Small intestine (tissue), 7 donors: ENCODE results near the gene USP2. TPM values are rescaled to one million over a fixed set of nuclear protein-coding genes. Genes with fewer than 3 reads are reported as not detected.

Source experiments
- DNase-seq, 2 donors: peaks; one replicate each; pipeline versions ENCODE4 v3.0.0 to v3.0.0-alpha.2; 2013
- FAIRE-seq: peaks from 2 replicates; lab custom pipeline; 2012; peaks lifted over from hg19 to GRCh38; lab: Jason Lieb, UNC
- H3K27ac ChIP-seq, 3 donors: one replicate each; pipeline ENCODE4 v1.5.1; 2013; ENCODE audit warnings: low read length in 2 of 3, mild to moderate bottlenecking in 2 of 3, control low read depth in 1 of 3, inconsistent platforms in 1 of 3, low read depth in 1 of 3, moderate library complexity in 1 of 3
- H3K27me3 ChIP-seq, 3 donors: one replicate each; pipeline ENCODE4 v1.6.1; 2013; ENCODE audit warnings: low read length in 3 of 3, inconsistent platforms in 1 of 3; ENCODE audit not compliant: control insufficient read depth in 3 of 3, insufficient read depth in 3 of 3
- H3K36me3 ChIP-seq, 3 donors: one replicate each; pipeline ENCODE4 v1.6.1; 2013; ENCODE audit warnings: low read length in 3 of 3, inconsistent platforms in 1 of 3, low read depth in 1 of 3, mild to moderate bottlenecking in 1 of 3, moderate library complexity in 1 of 3; ENCODE audit not compliant: control insufficient read depth in 3 of 3, insufficient read depth in 2 of 3
- H3K4me1 ChIP-seq, 3 donors: one replicate each; pipeline ENCODE4 v1.6.1; 2013; ENCODE audit warnings: low read length in 2 of 3, inconsistent platforms in 1 of 3, low read depth in 1 of 3, mild to moderate bottlenecking in 1 of 3, moderate library complexity in 1 of 3; ENCODE audit not compliant: control insufficient read depth in 3 of 3, insufficient read depth in 2 of 3
- H3K4me3 ChIP-seq, 3 donors: one replicate each; pipeline ENCODE4 v1.5.1; 2013; ENCODE audit warnings: low read length in 3 of 3, control low read depth in 1 of 3, inconsistent platforms in 1 of 3, low read depth in 1 of 3, mild to moderate bottlenecking in 1 of 3, moderate library complexity in 1 of 3
- H3K9me3 ChIP-seq, 2 donors: one replicate each; pipeline ENCODE4 v1.6.1; 2013; ENCODE audit warnings: low read depth in 1 of 2, low read length in 1 of 2; ENCODE audit not compliant: control insufficient read depth in 2 of 2, insufficient read depth in 1 of 2
- whole genome bisulfite sequencing, 3 donors: extraction: QIAGEN DNeasy Blood & Tissue Kit; methylation state at CpG; one replicate each; pipeline ENCODE4 v1.1.7; 2013; 5-methylcytosine and 5-hydroxymethylcytosine counted together
- polyA plus RNA-seq, 4 donors: library from polyadenylated mRNA; stranded (reverse) in 3 of 4; unstranded in 1 of 4; fragments of 200-250 nt in 3 of 4; fragments of 120-200 nt in 1 of 4; gene quantifications; one replicate each; pipeline versions ENCODE4 v1.2.1 to v1.2.3, GENCODE V29; 2013
- donor health status: healthy with polysubstance abuse.
- donor health status: control.
- donor health status: control.
- donor health status: Bipolar disorder and iron deficiency.
- donor health status: healthy.

USP2 gene
- polyA plus RNA-seq, 4 donors = 3.9 to 19.5 (median 10.3) TPM

DNA sequence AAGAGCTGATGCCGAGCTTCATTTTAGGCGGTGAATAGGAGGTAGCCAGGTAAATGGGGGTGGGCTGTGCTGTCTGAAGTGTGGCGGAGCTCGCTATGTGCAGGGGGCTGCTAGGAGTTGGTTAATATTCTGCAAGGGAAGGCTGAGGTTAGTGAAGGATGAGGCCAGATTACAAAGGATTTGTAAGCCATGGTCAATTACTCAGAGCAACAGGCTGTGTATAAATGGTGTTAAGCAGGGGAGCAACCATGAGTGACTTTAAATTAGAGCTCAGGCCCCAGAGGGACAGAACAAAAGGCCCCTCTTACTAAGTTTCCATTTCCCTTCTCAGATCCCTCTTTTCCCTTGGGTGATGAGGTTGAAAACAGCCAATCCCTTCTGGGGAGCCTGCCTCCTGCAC, 57.3 kb downstream of the USP2 start:
- Histone ChIP-seq H3K36me3 (no peaks in the 10 kb centered on the region), H3K9me3 (no peaks in the 10 kb centered on the region), H3K4me1 (peaks cover 0 to 19% (median 0%) of the 10 kb centered on the region in 3 donors), H3K27me3 (peaks cover 0 to 22% (median 0%) of the 10 kb centered on the region in 3 donors), H3K4me3 (no peak overlapping the region), H3K27ac (no peak overlapping the region)
- no peak for FAIRE-seq
- WGBS, 3 donors = 60 to 71% (median 70%) methylated on average over 4 of the region's 4 CpGs
- no peak for DNase-seq

DNA sequence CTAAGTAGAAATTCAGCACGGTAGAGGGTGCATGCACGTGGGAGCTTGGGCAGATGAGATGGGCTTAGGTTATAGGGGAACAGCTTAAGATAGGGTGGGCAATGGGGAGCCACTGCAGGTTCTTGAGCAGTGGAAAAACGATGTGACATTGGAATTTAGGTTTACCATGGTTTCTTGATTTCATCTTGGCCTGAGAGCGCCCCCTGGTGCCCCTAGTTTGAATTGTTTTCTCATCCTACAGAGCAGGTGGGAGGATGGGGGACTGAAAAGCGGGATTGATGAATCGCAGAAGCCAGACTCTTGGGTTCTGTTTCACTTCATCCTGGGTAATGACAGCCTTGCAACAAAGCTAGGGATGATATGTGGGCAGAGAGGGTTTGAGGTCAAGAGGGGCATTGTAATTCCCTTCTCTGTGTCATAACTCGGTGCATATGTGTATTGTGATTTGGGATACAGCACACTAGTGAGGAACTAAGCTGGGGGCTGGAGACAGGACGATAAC, 57.9 kb downstream of the USP2 start:
- no peak overlapping the region for H3K27ac ChIP-seq
- no peaks in the 10 kb centered on the region for H3K36me3 ChIP-seq
- DNase-seq (peak; percentile 62 to 78), FAIRE-seq (no peak)
- WGBS, 3 donors = 17 to 19% (median 19%) methylated on average over 8 of the region's 8 CpGs
- peaks cover 0 to 28% (median 0%) of the 10 kb centered on the region in 3 donors for H3K27me3 ChIP-seq
- H3K4me1 ChIP-seq = peaks cover 0 to 25% (median 0%) of the 10 kb centered on the region in 3 donors
- no peak overlapping the region for H3K4me3 ChIP-seq
- H3K9me3 ChIP-seq = no peaks in the 10 kb centered on the region

DNA sequence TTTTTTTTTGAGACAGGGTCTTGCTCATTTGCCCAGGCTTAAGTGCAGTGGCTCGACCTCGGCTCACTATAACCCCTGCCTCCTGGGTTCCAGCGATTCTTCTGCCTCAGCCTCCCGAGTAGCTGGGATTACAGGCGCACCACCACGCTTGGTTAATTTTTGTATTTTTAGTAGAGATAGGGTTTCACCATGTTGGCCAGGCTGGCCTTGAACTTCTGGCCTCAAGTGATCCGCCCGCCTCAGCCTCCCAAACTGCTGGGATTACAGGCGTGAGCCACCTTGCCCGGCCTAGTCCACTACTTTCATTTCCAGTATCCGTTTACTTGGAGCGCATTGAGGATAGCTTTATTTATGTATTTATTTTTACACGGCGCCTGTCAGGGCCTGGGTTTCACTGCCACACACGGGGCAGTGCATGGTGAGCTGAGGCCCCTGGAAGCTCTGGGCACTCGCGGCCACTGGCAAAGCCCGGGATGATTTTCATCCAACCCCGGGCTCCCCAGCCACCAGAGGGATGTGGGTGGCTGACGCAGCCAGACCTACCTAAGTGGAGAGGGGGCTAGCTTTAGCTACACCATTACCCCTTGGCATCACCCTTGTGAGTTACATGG, 58.5 kb downstream of the USP2 start:
- no peak overlapping the region for H3K27ac ChIP-seq
- FAIRE-seq = no peak
- H3K9me3 ChIP-seq = no peaks in the 10 kb centered on the region
- WGBS, 3 donors = 82 to 88% (median 85%) methylated on average over 18 to 20 of the region's 20 CpGs
- peaks cover 0 to 28% (median 0%) of the 10 kb centered on the region in 3 donors for H3K4me1 ChIP-seq
- no peaks in the 10 kb centered on the region for H3K36me3 ChIP-seq
- H3K4me3 ChIP-seq = no peak overlapping the region
- H3K27me3 ChIP-seq = peaks cover 0 to 32% (median 0%) of the 10 kb centered on the region in 3 donors
- no peak for DNase-seq

DNA sequence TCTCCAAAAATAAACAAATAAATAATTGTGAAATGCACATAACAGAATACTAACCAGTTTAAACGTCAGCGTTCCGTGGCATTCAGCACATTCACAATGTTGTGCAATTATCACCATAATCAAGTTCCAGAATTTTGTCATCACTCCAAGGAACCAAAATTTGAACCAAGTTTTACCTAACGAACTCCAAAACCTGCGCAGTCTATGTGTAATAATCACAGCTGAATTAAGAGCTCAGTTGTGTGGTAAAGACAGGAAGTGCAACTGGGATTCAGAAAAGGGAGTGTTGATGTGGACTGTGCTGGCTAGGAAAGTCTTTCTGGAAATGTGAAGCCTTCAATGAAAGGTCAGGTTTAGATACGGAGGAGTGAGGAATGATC, 59.1 kb downstream of the USP2 start:
- DNase-seq = no peak
- 57 to 74% (median 64%) methylated on average over 6 of the region's 6 CpGs for WGBS, 3 donors
- Histone ChIP-seq H3K27ac (peak overlapping the region in 1 of 3 donors; percentile 64), H3K27me3 (peaks cover 0 to 39% (median 3%) of the 10 kb centered on the region in 3 donors), H3K9me3 (no peaks in the 10 kb centered on the region), H3K36me3 (no peaks in the 10 kb centered on the region), H3K4me1 (peaks cover 0 to 35% (median 0%) of the 10 kb centered on the region in 3 donors), H3K4me3 (no peak overlapping the region)
- no peak for FAIRE-seq

DNA sequence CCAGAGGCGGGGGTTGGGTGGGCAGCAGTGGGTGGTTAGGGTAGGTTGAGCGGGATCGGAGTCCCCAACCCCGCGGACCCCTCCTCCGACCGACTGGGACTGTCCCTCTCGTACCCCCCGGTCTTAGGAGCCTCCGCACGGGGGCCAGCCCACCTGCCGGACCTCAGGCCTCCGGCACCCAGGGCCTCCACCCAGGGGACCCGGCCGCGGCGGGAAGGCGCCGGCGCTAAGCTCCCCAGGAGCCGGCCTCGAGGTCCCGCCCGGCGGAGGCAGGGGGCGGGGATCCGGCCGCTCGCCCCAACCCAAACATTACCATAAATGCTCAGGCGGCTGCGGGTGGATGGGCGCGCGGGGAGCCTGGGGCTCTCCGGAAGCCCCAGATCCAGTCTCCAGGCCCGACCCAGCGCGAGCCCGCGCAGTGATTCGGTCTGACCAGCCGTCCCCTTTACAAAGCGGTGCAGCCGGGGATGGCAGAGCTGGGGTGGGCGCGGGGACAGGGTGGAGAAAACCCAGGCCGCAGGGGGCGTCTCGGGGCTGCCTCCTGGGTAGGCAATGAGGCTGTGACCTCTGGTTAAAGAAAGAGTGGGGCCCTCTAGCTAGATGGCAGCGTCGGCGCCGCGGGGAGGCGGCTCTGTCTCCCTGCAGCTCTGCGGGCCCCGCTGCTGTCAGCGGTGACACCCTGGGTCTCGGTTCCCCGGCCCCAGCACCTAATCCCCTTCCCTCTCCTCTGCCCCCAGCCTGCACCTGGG, 60.5 kb downstream of the USP2 start:
- WGBS, 3 donors = 2 to 4% (median 3%) methylated on average over 49 to 60 of the region's 60 CpGs
- H3K27me3 ChIP-seq = peaks cover 2 to 49% (median 9%) of the 10 kb centered on the region in 3 donors
- peak overlapping the region in 2 of 3 donors; percentile 42 to 51 for H3K4me3 ChIP-seq
- H3K36me3 ChIP-seq = no peaks in the 10 kb centered on the region
- DNase-seq = peak; percentile 40 to 71
- peaks cover 0 to 44% (median 0%) of the 10 kb centered on the region in 3 donors for H3K4me1 ChIP-seq
- H3K9me3 ChIP-seq = no peaks in the 10 kb centered on the region
- peak overlapping the region; percentile 42 to 79 (median 69) for H3K27ac ChIP-seq
- no peak for FAIRE-seq

DNA sequence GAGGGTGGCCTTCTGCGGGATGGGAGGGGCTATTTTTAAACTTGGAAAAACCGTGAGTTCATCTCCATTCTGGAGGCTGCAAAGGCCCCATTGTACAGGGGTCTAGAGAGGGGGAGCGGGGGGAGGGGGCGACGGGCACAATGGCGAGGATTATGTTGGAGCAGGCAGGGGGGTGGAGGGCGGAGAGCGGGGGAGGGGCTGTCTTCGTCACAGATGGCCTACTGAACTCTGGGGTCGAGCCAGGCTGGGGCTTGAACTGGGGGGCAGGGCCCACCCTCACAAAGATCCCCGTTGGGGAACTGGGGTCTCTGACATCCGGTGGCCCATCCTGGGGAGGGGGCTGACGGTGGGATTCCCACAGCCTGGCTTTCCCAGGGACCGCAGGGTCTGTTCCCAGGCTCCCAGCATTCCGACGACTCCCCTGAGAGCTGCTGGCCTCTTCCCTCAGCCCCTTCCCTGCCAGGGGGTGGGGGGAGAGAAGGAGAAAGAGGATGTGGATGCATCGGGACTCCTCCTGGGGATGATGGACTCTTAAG, 61.2 kb downstream of the USP2 start:
- FAIRE-seq (no peak), DNase-seq (no peak)
- Histone ChIP-seq H3K4me1 (peaks cover 0 to 50% (median 0%) of the 10 kb centered on the region in 3 donors), H3K36me3 (no peaks in the 10 kb centered on the region), H3K27ac (peak overlapping the region in 2 of 3 donors; percentile 69 to 87), H3K4me3 (peak overlapping the region in 2 of 3 donors; percentile 42 to 51), H3K27me3 (peaks cover 3 to 56% (median 9%) of the 10 kb centered on the region in 3 donors), H3K9me3 (no peaks in the 10 kb centered on the region)
- WGBS, 3 donors = 31 to 43% (median 33%) methylated on average over 17 of the region's 17 CpGs

DNA sequence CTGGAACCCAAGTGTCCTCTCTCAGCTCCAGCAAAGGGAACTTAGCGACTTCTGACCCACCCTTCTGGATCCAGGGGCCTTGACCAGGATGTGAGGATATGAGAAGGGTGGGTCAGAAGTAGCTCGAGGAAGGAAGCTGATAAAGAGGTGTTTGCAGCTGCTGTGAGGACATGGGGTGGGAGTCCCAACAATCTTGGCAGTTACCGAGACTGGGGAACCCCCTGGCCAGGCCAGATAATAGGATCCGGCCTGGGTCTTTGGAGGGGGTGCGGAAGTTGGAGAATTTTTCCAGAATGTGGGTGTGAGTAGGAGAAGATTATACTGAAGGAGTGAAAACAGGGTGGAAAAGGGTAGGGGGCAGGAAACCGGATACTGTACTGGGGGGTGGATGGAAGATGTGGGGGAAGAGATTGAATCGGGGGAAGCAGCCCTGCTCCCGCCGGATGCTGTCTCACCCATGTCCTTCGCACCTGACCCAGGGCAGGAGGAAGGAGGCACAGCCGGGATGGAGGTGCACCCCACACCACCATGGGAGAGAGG, 61.7 kb downstream of the USP2 start:
- no peak for FAIRE-seq
- H3K4me3 ChIP-seq = no peak overlapping the region
- DNase-seq = peak in 1 of 2 donors; percentile 17
- peak overlapping the region in 2 of 3 donors; percentile 69 to 87 for H3K27ac ChIP-seq
- H3K36me3 ChIP-seq = peaks cover 0 to 5% (median 0%) of the 10 kb centered on the region in 3 donors
- 48 to 58% (median 57%) methylated on average over 11 of the region's 11 CpGs for WGBS, 3 donors
- H3K27me3 ChIP-seq = peaks cover 4 to 61% (median 9%) of the 10 kb centered on the region in 3 donors
- H3K9me3 ChIP-seq = no peaks in the 10 kb centered on the region
- peaks cover 0 to 56% (median 0%) of the 10 kb centered on the region in 3 donors for H3K4me1 ChIP-seq

DNA sequence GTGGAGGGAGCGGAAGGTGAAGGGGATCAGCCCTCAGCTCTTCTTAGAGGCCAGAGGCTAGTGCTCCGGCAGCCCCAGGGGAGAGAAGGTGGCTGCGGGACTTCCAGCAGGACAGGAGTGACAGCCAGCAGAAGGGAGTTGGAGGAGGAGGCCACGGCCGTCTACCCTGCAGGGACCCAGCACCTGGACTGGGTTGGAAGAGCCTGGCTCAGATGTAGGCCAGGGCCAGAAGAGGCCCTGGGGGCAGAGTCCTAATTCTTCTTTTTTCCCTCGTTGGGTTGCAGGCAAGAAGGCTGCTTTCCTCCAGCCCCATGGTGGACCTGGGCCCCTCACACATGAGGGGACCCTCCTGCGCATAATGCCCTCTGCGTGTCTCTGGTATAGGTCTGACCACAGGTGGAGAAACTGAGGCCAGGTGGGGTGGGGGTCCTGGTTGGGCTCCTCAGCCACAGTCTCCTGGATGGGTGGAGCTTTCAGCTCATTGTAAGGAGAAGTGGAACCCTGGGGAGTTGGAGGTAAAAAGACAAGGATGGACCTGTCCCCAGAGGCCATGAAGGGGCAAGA, 62.3 kb downstream of the USP2 start:
- FAIRE-seq (no peak), DNase-seq (no peak)
- peaks cover 0 to 10% (median 0%) of the 10 kb centered on the region in 3 donors for H3K36me3 ChIP-seq
- H3K27ac ChIP-seq = peak overlapping the region in 2 of 3 donors; percentile 69 to 87
- no peaks in the 10 kb centered on the region for H3K9me3 ChIP-seq
- H3K4me1 ChIP-seq = peaks cover 0 to 58% (median 0%) of the 10 kb centered on the region in 3 donors
- 67 to 71% (median 70%) methylated on average over 8 of the region's 8 CpGs for WGBS, 3 donors
- H3K27me3 ChIP-seq = peaks cover 4 to 67% (median 9%) of the 10 kb centered on the region in 3 donors
- no peak overlapping the region for H3K4me3 ChIP-seq
